ENCODE results near the gene VAV3. TPM values are rescaled to one million over a fixed set of nuclear protein-coding genes. Genes with fewer than 3 reads are reported as not detected.

Gene VAV3
- total RNA-seq, 2 experiments from 2014 or later = 5.5 to 5.6 TPM

DNA sequence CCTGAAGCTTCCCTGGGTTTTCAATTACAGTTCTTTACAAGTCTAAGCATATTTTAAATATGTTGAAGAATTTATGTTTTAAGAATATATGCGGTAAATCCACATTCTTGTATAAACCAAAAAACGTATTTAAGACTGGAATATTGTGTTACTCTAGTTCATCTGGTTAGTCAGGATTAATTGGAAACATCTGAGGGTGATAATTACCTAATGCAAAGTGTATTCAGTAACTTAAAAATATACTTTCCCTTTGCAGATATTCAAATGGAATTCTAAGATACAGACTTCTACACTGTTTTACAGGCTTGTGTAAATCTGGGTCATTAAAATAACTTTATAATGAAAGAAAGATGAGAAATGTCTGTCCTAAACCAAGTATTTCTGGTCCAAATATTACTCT lies 302.0 kb downstream of the VAV3 start:
- POLR2A ChIA-PET = no interaction called here
- H3K4me1 ChIP-seq (ENCODE audit: insufficient read depth, low read length) = no peaks in the 10 kb centered on the region
- no peak overlapping the region for H3K4me3 Mint-ChIP-seq
- H3K9me3 ChIP-seq (ENCODE audit: control insufficient read depth in 1 of 2, insufficient read depth in 1 of 2, low read length in 2 of 2) = no peaks in the 10 kb centered on the region
- no peak overlapping the region for H3K27ac ChIP-seq (ENCODE audit: low read depth in 1 of 2, low read length in 2 of 2)
- no peaks in the 10 kb centered on the region for H3K9me3 Mint-ChIP-seq
- H3K27me3 Mint-ChIP-seq = no peaks in the 10 kb centered on the region
- no peak for ATAC-seq (ENCODE audit: poor library complexity)
- H3K36me3 ChIP-seq (ENCODE audit: insufficient read depth, low read length) = no peaks in the 10 kb centered on the region
- H3K27ac Mint-ChIP-seq = no peak overlapping the region
- H3K27me3 ChIP-seq (ENCODE audit: control insufficient read depth in 1 of 2, insufficient read depth in 2 of 2, low read length in 2 of 2) = no peaks in the 10 kb centered on the region
- no peaks in the 10 kb centered on the region for H3K4me1 Mint-ChIP-seq (ENCODE audit: low read depth)
- no peak overlapping the region for H3K4me3 ChIP-seq (ENCODE audit: low read length)
- CTCF ChIA-PET = no interaction called here
- DNase-seq = no peak
- TF ChIP-seq, protein P1, sequence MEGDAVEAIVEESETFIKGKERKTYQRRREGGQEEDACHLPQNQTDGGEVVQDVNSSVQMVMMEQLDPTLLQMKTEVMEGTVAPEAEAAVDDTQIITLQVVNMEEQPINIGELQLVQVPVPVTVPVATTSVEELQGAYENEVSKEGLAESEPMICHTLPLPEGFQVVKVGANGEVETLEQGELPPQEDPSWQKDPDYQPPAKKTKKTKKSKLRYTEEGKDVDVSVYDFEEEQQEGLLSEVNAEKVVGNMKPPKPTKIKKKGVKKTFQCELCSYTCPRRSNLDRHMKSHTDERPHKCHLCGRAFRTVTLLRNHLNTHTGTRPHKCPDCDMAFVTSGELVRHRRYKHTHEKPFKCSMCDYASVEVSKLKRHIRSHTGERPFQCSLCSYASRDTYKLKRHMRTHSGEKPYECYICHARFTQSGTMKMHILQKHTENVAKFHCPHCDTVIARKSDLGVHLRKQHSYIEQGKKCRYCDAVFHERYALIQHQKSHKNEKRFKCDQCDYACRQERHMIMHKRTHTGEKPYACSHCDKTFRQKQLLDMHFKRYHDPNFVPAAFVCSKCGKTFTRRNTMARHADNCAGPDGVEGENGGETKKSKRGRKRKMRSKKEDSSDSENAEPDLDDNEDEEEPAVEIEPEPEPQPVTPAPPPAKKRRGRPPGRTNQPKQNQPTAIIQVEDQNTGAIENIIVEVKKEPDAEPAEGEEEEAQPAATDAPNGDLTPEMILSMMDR (IDR thresholded peaks at IDR 0.05) = no peak
- intact Hi-C loops (cut with DNase I, micrococcal nuclease) = no loop called here
- no peaks in the 10 kb centered on the region for H3K36me3 Mint-ChIP-seq (ENCODE audit: low read depth)

DNA sequence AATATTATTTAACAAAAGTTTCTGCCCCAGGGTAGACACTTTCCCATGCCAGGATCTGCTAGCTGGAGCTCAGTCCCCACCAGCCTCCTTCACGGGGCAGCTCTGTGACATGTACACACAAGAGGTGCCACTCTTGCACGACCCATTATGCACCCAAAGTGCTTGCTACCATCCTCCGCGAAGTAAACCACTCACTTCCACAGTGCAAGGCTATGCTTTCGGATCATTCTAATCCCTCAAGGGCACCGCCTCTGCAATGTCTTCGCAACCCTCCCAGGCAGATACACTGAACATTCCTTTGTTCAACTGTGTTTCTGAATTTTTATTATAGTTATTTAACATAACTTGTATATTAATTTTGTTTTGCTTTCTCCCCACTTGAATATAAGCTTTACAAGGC lies 303.8 kb downstream of the VAV3 start:
- intact Hi-C loops (cut with DNase I, micrococcal nuclease) = no loop called here
- ChIA-PET POLR2A (no interaction called here), CTCF (no interaction called here)
- H3K9me3 Mint-ChIP-seq = no peaks in the 10 kb centered on the region
- H3K4me3 Mint-ChIP-seq = no peak overlapping the region
- H3K36me3 Mint-ChIP-seq (ENCODE audit: low read depth) = no peaks in the 10 kb centered on the region
- TF ChIP-seq, protein P1 (IDR thresholded peaks at IDR 0.05) = no peak
- no peaks in the 10 kb centered on the region for H3K4me1 ChIP-seq (ENCODE audit: insufficient read depth, low read length)
- no peaks in the 10 kb centered on the region for H3K4me1 Mint-ChIP-seq (ENCODE audit: low read depth)
- no peak overlapping the region for H3K4me3 ChIP-seq (ENCODE audit: low read length)
- no peaks in the 10 kb centered on the region for H3K36me3 ChIP-seq (ENCODE audit: insufficient read depth, low read length)
- DNase-seq (no peak), ATAC-seq (ENCODE audit: poor library complexity) (no peak)
- H3K27ac Mint-ChIP-seq = no peak overlapping the region
- no peaks in the 10 kb centered on the region for H3K27me3 Mint-ChIP-seq
- H3K27me3 ChIP-seq (ENCODE audit: control insufficient read depth in 1 of 2, insufficient read depth in 2 of 2, low read length in 2 of 2) = no peaks in the 10 kb centered on the region
- H3K9me3 ChIP-seq (ENCODE audit: control insufficient read depth in 1 of 2, insufficient read depth in 1 of 2, low read length in 2 of 2) = no peaks in the 10 kb centered on the region
- no peak overlapping the region for H3K27ac ChIP-seq (ENCODE audit: low read depth in 1 of 2, low read length in 2 of 2)

DNA sequence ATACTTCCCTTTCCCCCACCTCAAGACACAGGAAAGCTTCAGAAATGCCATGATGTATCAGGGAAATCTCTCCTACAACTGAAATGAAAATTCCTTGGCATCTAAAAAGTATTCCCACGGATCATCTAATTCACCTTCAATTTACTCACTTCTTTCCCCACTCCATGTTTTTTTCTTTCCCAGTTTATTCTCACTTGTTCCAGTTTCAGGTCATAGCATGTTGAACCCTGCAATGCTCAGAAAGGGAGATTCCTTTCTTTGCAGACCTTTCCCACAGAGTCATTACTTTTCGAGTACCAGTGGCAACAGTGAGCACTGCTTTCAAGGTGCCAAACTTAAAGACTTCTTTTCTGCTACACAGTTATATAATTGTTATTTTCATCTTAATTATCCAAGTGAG lies 305.0 kb downstream of the VAV3 start:
- Mint-ChIP-seq H3K27me3 (no peaks in the 10 kb centered on the region), H3K36me3 (ENCODE audit: low read depth) (no peaks in the 10 kb centered on the region), H3K9me3 (no peaks in the 10 kb centered on the region), H3K4me1 (ENCODE audit: low read depth) (no peaks in the 10 kb centered on the region), H3K27ac (no peak overlapping the region), H3K4me3 (no peak overlapping the region)
- intact Hi-C loops (cut with DNase I, micrococcal nuclease) = no loop called here
- Histone ChIP-seq H3K4me1 (ENCODE audit: insufficient read depth, low read length) (no peaks in the 10 kb centered on the region), H3K27ac (ENCODE audit: low read depth in 1 of 2, low read length in 2 of 2) (no peak overlapping the region), H3K9me3 (ENCODE audit: control insufficient read depth in 1 of 2, insufficient read depth in 1 of 2, low read length in 2 of 2) (no peaks in the 10 kb centered on the region), H3K4me3 (ENCODE audit: low read length) (no peak overlapping the region), H3K27me3 (ENCODE audit: control insufficient read depth in 1 of 2, insufficient read depth in 2 of 2, low read length in 2 of 2) (no peaks in the 10 kb centered on the region), H3K36me3 (ENCODE audit: insufficient read depth, low read length) (no peaks in the 10 kb centered on the region)
- CTCF ChIA-PET = no interaction called here
- no peak for DNase-seq
- POLR2A ChIA-PET = no interaction called here
- TF ChIP-seq, protein P1 (IDR thresholded peaks at IDR 0.05) = no peak
- ATAC-seq (ENCODE audit: poor library complexity) = no peak

All from CD4-positive, alpha-beta T cell (primary cell).